BE2C (cell line): Measurements from ENCODE around the gene TJP1.
"Not testable (repeated sequence)": the region's sequence is repeated elsewhere in the genome, so short reads cannot be mapped to it uniquely, and the experiment has no call there.

Experiments used
- DNase-seq: peaks from one replicate; pipeline ENCODE4 v3.0.0-alpha.2; 2020
- H3K27me3 ChIP-seq: fragments of 250-450 bp; sonication (Bioruptor Pico); 2 replicates; pipeline ENCODE4 v1.5.1; 2020; ENCODE audit warnings: mild to moderate bottlenecking
- H3K36me3 ChIP-seq: fragments of 250-450 bp; sonication (Bioruptor Pico); 2 replicates; pipeline ENCODE4 v1.5.1; 2020; ENCODE audit warnings: mild to moderate bottlenecking
- H3K4me1 ChIP-seq: fragments of 250-450 bp; sonication (Bioruptor Pico); 2 replicates; pipeline ENCODE4 v1.5.1; 2020
- H3K4me3 ChIP-seq: 2 replicates; pipeline ENCODE4 v1.5.1; 2011; ENCODE audit warnings: low read depth, low read length
- H3K9me3 ChIP-seq: fragments of 250-450 bp; sonication (Bioruptor Pico); 2 replicates; pipeline ENCODE4 v1.5.1; 2020
- CTCF ChIP-seq: IDR thresholded peaks from 2 replicates; pipeline ENCODE4 v1.5.1; 2012; ENCODE audit warnings: mild to moderate bottlenecking, low read depth, low read length

Gene TJP1

GRCh38 chr15:29664406-29664805 is 157.9 kb downstream of the TJP1 start:
- no peak for TF ChIP-seq CTCF
- H3K36me3 ChIP-seq: no peaks in the 10 kb centered on the region
- H3K27me3 ChIP-seq: no peaks in the 10 kb centered on the region
- no peaks in the 10 kb centered on the region for H3K4me1 ChIP-seq
- no peaks in the 10 kb centered on the region for H3K9me3 ChIP-seq
- no peak overlapping the region for H3K4me3 ChIP-seq
- no peak for DNase-seq

- DNase-seq, H3K36me3 ChIP-seq, H3K4me3 ChIP-seq: not testable (repeated sequence)
Observed at GRCh38 chr15:29657476-29657817, 164.8 kb downstream of the TJP1 start.

GRCh38 chr15:29656636-29657475 is 165.4 kb downstream of the TJP1 start:
- Histone ChIP-seq H3K9me3 (no peaks in the 10 kb centered on the region), H3K4me3 (peak overlapping the region; percentile 41), H3K4me1 (no peaks in the 10 kb centered on the region), H3K36me3 (no peaks in the 10 kb centered on the region), H3K27me3 (no peaks in the 10 kb centered on the region; the same call in 1 of the 2 replicates)
- DNase-seq: peak; percentile 68
- peak; percentile 51 for TF ChIP-seq CTCF

More at GRCh38 chr15:29657476-29657817, 164.8 kb downstream of the TJP1 start:
- not testable (repeated sequence) for H3K4me1 ChIP-seq, H3K9me3 ChIP-seq, H3K27me3 ChIP-seq

- no peak for DNase-seq
- no peaks in the 10 kb centered on the region for H3K9me3 ChIP-seq
Observed at GRCh38 chr15:29652595-29652994, 169.7 kb downstream of the TJP1 start.

GRCh38 chr15:29651476-29652233 is 170.6 kb downstream of the TJP1 start:
- no peaks in the 10 kb centered on the region; the same call in 1 of the 2 replicates for H3K27me3 ChIP-seq
- no peak overlapping the region for H3K4me3 ChIP-seq
- H3K36me3 ChIP-seq: no peaks in the 10 kb centered on the region
- no peaks in the 10 kb centered on the region for H3K4me1 ChIP-seq
- TF ChIP-seq CTCF: no peak
- no peak for DNase-seq
- no peaks in the 10 kb centered on the region for H3K9me3 ChIP-seq

More at GRCh38 chr15:29652595-29652994, 169.7 kb downstream of the TJP1 start:
- Histone ChIP-seq H3K4me1 (no peaks in the 10 kb centered on the region), H3K27me3 (no peaks in the 10 kb centered on the region; the same call in 1 of the 2 replicates), H3K4me3 (no peak overlapping the region), H3K36me3 (no peaks in the 10 kb centered on the region)
- TF ChIP-seq CTCF: no peak
